Body of pancreas (tissue), 4 donors: ENCODE measurements around the gene DCDC2. TPM values are rescaled to one million over a fixed set of nuclear protein-coding genes. Genes with fewer than 3 reads are reported as not detected.

ENCODE experiments used
- ATAC-seq: fragments of 150-250 bp; one replicate; pipeline ENCODE4 v1.9.1; 2016
- DNase-seq, 4 donors: peaks; one replicate each; pipeline ENCODE4 v3.0.0-alpha.2; 2019
- H3K27ac ChIP-seq, 4 donors: fragments of 200-600 bp; sonication (generic); 1 replicate in 3 of 4; 2 replicates in 1 of 4; pipeline versions ENCODE4 v1.5.1 to v1.6.1; 2016 to 2019; ENCODE audit warnings: mild to moderate bottlenecking in 1 of 4, mixed read lengths in 1 of 4, moderate library complexity in 1 of 4
- H3K27me3 ChIP-seq, 2 donors: fragments of 200-600 bp; sonication (generic); one replicate each; pipeline ENCODE4 v1.6.0; 2016; ENCODE audit warnings: mild to moderate bottlenecking in 1 of 2
- H3K36me3 ChIP-seq, 2 donors: fragments of 200-600 bp; sonication (generic); replicated peaks in 1 of 2; 2 replicates each; pipeline ENCODE4 v1.5.1; 2016; ENCODE audit warnings: low read depth in 2 of 2; ENCODE audit not compliant: insufficient read depth in 1 of 2
- H3K4me1 ChIP-seq: fragments of 200-600 bp; sonication (generic); one replicate; pipeline ENCODE4 v1.6.0; 2016
- H3K4me3 ChIP-seq, 2 donors: fragments of 200-600 bp; sonication (generic); 1 replicate in 1 of 2; 2 replicates in 1 of 2; pipeline ENCODE4 v1.5.1; 2016 to 2019
- H3K9me3 ChIP-seq, 3 donors: fragments of 200-600 bp; sonication (generic); 1 replicate in 2 of 3; 2 replicates in 1 of 3; pipeline ENCODE4 v1.5.1; 2016
- CTCF ChIP-seq, 7 experiments: fragments of 450-650 bp in 4 of 7; fragments of 200-600 bp in 3 of 7; sonication (generic) in 3 of 7; IDR thresholded peaks; one replicate each; pipeline ENCODE4 v1.5.1; 2016 to 2019; ENCODE audit warnings: antibody characterized with exemption in 7 of 7
- POLR2A ChIP-seq, 3 donors: fragments of 450-650 bp; IDR thresholded peaks; one replicate each; pipeline ENCODE4 v1.6.1; 2016; ENCODE audit warnings: antibody characterized with exemption in 3 of 3, mild to moderate bottlenecking in 2 of 3
- WGBS, 2 donors: methylation state at CpG; one replicate each; pipeline ENCODE4 v1.1.5; 2017; 5-methylcytosine and 5-hydroxymethylcytosine counted together
- intact Hi-C: fragments of 100-400 bp; cut with DNase I; formaldehyde crosslinking; loops from one replicate; pipeline ENCODE4 v1.15.1; 2023
- total RNA-seq, 2 donors: library from RNA; depleted of rRNA; stranded (reverse); fragments of >200 nt; gene quantifications; one replicate each; pipeline ENCODE4 v1.1.0, GENCODE V29; 2016

Gene DCDC2
- total RNA-seq, 2 donors from 2014 or later, result 20.8 to 37.4 TPM

DNA sequence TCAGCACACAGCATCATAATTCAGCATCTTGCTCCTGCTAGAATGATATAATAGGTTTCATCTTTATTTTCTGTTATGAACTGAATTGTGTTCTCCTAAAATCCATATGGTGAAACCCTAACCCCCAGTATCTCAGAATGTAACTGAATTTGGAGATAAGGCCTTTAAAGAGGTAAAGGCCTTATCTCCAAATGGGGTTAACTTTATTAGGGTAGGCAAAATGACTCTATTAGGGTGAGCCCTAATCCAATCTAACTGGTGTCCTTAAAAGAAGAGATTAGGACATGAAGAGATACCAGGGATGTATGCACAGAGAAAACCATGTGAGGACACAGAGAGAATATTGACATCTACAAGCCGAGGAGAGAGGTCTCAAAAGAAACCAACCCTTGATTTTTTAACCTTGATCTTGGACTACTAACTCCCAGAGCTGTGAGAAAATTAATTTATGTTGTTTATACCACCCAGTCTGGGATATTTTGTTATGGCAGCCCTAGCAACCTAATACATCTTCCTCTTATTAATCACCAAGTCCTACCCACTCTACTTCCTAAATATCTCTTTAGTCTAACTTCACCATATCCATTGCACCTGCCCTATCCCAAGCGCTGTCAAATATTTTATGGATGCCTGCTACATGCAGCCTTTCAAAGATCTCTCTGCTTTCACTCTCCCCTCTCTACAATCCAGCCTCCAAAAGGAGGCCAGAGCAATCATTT, 36.4 kb upstream of the DCDC2 start:
- Histone ChIP-seq H3K9me3 (no peaks in the 10 kb centered on the region), H3K4me3 (no peak overlapping the region), H3K36me3 (no peaks in the 10 kb centered on the region), H3K27me3 (no peaks in the 10 kb centered on the region), H3K4me1 (no peaks in the 10 kb centered on the region), H3K27ac (no peak overlapping the region)
- 78 to 93% methylated on average over 2 of the region's 2 CpGs for WGBS, 2 donors
- no peak for TF ChIP-seq POLR2A (IDR thresholded peaks at IDR 0.05)
- no peak for TF ChIP-seq CTCF (IDR thresholded peaks at IDR 0.05)
- intact Hi-C loops, result loop anchor here (5.0 kb wide), 1 partner anchor 107 kb away; no protein-coding TSS in a partner anchor
- DNase-seq (no peak), ATAC-seq (no peak)

DNA sequence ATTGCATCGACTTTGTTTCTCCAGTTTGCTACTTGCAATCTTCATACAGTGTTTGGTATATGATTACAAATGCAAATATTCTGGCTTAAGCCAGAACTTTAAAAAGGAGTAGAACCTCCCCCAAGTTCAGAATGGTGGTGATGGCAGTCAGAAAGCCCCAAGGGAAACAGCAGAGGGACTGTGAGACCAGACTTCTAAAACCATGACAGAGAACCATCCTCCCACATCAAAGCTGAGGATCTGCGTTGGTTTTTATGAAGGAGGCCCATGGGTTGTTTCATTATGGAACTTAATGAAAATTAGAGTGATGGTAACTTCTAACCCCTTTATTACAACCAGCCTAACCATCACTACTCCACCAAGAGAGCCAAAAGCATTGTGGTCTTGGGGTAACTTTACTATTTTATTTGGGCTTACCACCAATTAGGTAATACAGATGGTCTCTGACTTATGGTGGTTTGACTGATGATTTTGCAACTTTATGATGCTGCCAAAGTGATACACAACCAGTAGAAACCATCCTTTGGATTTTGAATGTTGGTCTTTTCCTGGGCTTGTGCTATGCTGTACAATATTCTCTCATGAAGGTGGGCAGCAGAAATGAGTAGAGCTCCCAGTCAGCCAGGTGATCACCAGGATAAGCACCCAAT, 34.0 kb upstream of the DCDC2 start:
- H3K4me3 ChIP-seq, result no peak overlapping the region
- 67 to 72% methylated on average over 2 of the region's 2 CpGs for WGBS, 2 donors
- no peaks in the 10 kb centered on the region for H3K9me3 ChIP-seq
- H3K27me3 ChIP-seq, result no peaks in the 10 kb centered on the region
- no peak for TF ChIP-seq CTCF (IDR thresholded peaks at IDR 0.05)
- TF ChIP-seq POLR2A (IDR thresholded peaks at IDR 0.05), result no peak
- no peak overlapping the region for H3K27ac ChIP-seq
- ATAC-seq, result no peak
- intact Hi-C loops, result loop anchor here (5.0 kb wide), 1 partner anchor 105 kb away; no protein-coding TSS in a partner anchor
- DNase-seq, result no peak
- no peaks in the 10 kb centered on the region for H3K4me1 ChIP-seq
- no peaks in the 10 kb centered on the region for H3K36me3 ChIP-seq

- no peaks in the 10 kb centered on the region for H3K4me1 ChIP-seq
- H3K27ac ChIP-seq, result no peak overlapping the region
- intact Hi-C loops, result loop anchor here (5.0 kb wide), 1 partner anchor 104 kb away; no protein-coding TSS in a partner anchor
- H3K4me3 ChIP-seq, result no peak overlapping the region
- ATAC-seq (no peak), DNase-seq (no peak)
- H3K36me3 ChIP-seq, result no peaks in the 10 kb centered on the region
- H3K27me3 ChIP-seq, result no peaks in the 10 kb centered on the region
- no peaks in the 10 kb centered on the region for H3K9me3 ChIP-seq
- WGBS, 2 donors, result 48 to 56% methylated on average over 2 of the region's 2 CpGs
- TF ChIP-seq POLR2A (IDR thresholded peaks at IDR 0.05) (no peak), CTCF (IDR thresholded peaks at IDR 0.05) (no peak)
Measured at GRCh38 chr6:24391208-24391607, 33.3 kb upstream of the DCDC2 start.

DNA sequence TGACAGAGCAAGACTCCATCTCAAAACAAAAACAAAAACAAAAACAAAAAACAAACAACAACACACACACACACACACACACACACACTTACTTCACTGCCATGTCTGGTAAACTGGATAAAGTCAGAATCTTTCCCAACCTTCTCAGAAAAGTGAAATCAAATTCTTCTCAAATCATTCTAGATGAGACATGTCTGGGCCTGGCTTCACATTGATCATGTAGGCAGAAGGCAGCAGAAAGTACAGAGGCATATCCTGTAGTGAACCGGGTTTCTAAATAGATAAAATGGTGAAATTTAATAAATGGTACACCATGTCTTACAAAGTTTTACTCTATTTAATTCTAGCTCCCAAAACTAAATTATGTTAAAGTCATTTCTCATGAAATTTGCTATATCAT, 30.0 kb upstream of the DCDC2 start:
- Histone ChIP-seq H3K36me3 (no peaks in the 10 kb centered on the region), H3K4me1 (peaks cover 4% of the 10 kb centered on the region), H3K27me3 (no peaks in the 10 kb centered on the region), H3K27ac (no peak overlapping the region), H3K4me3 (no peak overlapping the region), H3K9me3 (no peaks in the 10 kb centered on the region)
- ATAC-seq (no peak), DNase-seq (no peak)
- intact Hi-C loops, result no loop called here
- TF ChIP-seq POLR2A (IDR thresholded peaks at IDR 0.05) (no peak), CTCF (IDR thresholded peaks at IDR 0.05) (no peak)
- WGBS, 2 donors, result 74 to 96% methylated on average over 1 of the region's 1 CpG
